ENCODE results near the gene JUND.
A peak's percentile ranks its signal among the peaks of the same experiment; 100 is the strongest.

DNA sequence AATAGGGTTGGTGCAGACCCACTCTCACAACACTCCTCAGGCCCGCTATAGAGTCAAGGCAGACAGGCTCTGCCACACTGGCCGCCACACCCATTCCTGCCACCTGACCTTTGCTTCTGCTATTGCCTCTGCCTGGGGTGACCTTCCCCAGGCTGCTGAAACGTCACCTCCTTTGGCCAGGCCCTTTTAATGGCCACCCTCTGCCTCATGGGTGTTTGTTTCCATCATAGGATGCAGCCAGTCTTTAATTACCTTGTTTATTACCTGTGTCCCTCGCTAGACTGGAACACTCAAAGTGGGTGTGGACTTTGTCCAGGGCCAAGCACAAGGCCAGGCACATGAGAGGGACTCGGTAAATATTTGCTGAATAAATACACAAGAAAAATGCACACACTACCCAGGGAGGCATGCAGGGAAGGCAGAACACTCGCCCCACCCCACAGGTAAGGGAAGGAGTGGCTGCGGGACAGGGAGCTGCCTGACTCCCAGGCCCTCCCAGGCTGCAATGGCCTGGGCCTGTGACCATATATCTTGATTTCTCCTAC lies 38.2 kb upstream of the JUND start:
- TF ChIP-seq, protein P1, sequence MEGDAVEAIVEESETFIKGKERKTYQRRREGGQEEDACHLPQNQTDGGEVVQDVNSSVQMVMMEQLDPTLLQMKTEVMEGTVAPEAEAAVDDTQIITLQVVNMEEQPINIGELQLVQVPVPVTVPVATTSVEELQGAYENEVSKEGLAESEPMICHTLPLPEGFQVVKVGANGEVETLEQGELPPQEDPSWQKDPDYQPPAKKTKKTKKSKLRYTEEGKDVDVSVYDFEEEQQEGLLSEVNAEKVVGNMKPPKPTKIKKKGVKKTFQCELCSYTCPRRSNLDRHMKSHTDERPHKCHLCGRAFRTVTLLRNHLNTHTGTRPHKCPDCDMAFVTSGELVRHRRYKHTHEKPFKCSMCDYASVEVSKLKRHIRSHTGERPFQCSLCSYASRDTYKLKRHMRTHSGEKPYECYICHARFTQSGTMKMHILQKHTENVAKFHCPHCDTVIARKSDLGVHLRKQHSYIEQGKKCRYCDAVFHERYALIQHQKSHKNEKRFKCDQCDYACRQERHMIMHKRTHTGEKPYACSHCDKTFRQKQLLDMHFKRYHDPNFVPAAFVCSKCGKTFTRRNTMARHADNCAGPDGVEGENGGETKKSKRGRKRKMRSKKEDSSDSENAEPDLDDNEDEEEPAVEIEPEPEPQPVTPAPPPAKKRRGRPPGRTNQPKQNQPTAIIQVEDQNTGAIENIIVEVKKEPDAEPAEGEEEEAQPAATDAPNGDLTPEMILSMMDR (IDR thresholded peaks at IDR 0.05) = no peak
- peak in 2 of 3 donors; percentile 43 to 65 for TF ChIP-seq POLR2AphosphoS5 (IDR thresholded peaks at IDR 0.05)

Measured in stomach (tissue), 4 donors.